Measurements from ENCODE around the gene LTV1. TPM values are rescaled to one million over a fixed set of nuclear protein-coding genes. Genes with fewer than 3 reads are reported as not detected.

Gene LTV1
- polyA plus RNA-seq, 1 donor from 2014 or later, result 35.5 TPM

DNA sequence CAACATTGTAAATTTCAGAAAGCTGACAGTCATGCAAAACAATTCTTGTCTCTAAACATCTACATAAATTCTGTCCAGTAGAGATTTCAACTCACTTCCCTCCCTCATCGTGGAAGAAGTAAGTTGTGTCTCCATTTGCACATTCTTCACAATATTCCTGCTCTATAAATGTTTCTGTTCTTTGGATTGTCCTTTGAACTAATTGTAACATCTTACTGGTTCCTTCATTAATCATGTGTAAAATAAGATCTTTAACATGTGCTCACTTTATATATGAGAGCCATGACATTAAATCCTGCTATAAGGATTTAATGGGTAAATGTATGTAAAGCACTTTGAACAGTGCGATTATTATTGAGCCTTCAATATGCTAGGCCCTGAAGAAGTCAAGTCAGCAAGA is 7.0 kb upstream of the LTV1 start:
- no peaks in the 10 kb centered on the region for H4K20me1 ChIP-seq (ENCODE audit: insufficient read depth)
- no peak overlapping the region for H2AFZ ChIP-seq (ENCODE audit: low read depth, low read length)
- no peaks in the 10 kb centered on the region for H3K9me3 ChIP-seq (ENCODE audit: low read length)
- H3K4me3 ChIP-seq (ENCODE audit: low read length), result no peak overlapping the region
- no peaks in the 10 kb centered on the region for H3K9me2 ChIP-seq (ENCODE audit: insufficient read depth, low read length)
- no peak overlapping the region for H3K27ac ChIP-seq (ENCODE audit: low read length)
- no peak overlapping the region for H3K4me2 ChIP-seq (ENCODE audit: low read length)
- H3K36me3 ChIP-seq (ENCODE audit: insufficient read depth, low read length), result no peaks in the 10 kb centered on the region
- H3K79me2 ChIP-seq (replicated peaks; ENCODE audit: insufficient read depth, low read length), result no peaks in the 10 kb centered on the region
- no peaks in the 10 kb centered on the region for H3F3A ChIP-seq (ENCODE audit: insufficient read depth, low read length, poor library complexity, severe bottlenecking)
- no peaks in the 10 kb centered on the region for H3K27me3 ChIP-seq (ENCODE audit: insufficient read depth, low read depth, low read length)
- TF ChIP-seq TAF1 (IDR thresholded peaks at IDR 0.05; ENCODE audit: low read depth) (no peak), POLR2AphosphoS5 (IDR thresholded peaks at IDR 0.05) (no peak), EZH2 (IDR thresholded peaks at IDR 0.05; ENCODE audit: borderline replicate concordance, insufficient read depth, low read length, poor library complexity, severe bottlenecking) (no peak), SMC3 (conservative IDR thresholded peaks at IDR 0.05; ENCODE audit: poor library complexity) (no peak), EP300 (conservative IDR thresholded peaks at IDR 0.05; ENCODE audit: poor library complexity, severe bottlenecking) (no peak), MXI1 (conservative IDR thresholded peaks at IDR 0.05; ENCODE audit: poor library complexity, severe bottlenecking) (no peak), RAD21 (conservative IDR thresholded peaks at IDR 0.05) (no peak)
- TF ChIP-seq, protein P1, sequence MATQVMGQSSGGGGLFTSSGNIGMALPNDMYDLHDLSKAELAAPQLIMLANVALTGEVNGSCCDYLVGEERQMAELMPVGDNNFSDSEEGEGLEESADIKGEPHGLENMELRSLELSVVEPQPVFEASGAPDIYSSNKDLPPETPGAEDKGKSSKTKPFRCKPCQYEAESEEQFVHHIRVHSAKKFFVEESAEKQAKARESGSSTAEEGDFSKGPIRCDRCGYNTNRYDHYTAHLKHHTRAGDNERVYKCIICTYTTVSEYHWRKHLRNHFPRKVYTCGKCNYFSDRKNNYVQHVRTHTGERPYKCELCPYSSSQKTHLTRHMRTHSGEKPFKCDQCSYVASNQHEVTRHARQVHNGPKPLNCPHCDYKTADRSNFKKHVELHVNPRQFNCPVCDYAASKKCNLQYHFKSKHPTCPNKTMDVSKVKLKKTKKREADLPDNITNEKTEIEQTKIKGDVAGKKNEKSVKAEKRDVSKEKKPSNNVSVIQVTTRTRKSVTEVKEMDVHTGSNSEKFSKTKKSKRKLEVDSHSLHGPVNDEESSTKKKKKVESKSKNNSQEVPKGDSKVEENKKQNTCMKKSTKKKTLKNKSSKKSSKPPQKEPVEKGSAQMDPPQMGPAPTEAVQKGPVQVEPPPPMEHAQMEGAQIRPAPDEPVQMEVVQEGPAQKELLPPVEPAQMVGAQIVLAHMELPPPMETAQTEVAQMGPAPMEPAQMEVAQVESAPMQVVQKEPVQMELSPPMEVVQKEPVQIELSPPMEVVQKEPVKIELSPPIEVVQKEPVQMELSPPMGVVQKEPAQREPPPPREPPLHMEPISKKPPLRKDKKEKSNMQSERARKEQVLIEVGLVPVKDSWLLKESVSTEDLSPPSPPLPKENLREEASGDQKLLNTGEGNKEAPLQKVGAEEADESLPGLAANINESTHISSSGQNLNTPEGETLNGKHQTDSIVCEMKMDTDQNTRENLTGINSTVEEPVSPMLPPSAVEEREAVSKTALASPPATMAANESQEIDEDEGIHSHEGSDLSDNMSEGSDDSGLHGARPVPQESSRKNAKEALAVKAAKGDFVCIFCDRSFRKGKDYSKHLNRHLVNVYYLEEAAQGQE (IDR thresholded peaks at IDR 0.05; ENCODE audit: borderline replicate concordance), result no peak
- TF ChIP-seq, protein P2, sequence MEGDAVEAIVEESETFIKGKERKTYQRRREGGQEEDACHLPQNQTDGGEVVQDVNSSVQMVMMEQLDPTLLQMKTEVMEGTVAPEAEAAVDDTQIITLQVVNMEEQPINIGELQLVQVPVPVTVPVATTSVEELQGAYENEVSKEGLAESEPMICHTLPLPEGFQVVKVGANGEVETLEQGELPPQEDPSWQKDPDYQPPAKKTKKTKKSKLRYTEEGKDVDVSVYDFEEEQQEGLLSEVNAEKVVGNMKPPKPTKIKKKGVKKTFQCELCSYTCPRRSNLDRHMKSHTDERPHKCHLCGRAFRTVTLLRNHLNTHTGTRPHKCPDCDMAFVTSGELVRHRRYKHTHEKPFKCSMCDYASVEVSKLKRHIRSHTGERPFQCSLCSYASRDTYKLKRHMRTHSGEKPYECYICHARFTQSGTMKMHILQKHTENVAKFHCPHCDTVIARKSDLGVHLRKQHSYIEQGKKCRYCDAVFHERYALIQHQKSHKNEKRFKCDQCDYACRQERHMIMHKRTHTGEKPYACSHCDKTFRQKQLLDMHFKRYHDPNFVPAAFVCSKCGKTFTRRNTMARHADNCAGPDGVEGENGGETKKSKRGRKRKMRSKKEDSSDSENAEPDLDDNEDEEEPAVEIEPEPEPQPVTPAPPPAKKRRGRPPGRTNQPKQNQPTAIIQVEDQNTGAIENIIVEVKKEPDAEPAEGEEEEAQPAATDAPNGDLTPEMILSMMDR (IDR thresholded peaks at IDR 0.05; ENCODE audit: poor library complexity, severe bottlenecking), result no peak
- no peak overlapping the region for H3K9ac ChIP-seq (ENCODE audit: low read length)

DNA sequence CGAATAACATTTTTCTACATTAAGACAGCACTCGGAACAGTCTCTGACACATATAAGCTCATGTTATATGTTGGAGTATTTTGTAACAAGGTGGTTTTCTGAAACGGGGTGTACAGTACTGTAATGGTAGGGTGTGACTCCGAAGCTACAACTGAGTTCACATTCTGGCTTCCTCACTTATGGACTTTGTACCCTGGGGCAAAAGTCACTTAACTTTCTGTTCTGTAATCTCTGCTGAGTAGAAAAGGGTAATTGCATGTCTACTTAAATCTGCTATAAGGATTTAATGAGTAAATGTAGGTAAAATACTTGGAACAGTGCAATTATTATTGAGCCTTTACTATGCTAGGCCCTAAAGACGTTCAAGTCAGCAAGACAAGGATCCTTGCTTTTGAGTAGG is 4.7 kb upstream of the LTV1 start:
- H3K4me2 ChIP-seq (ENCODE audit: low read length), result no peak overlapping the region
- peaks cover 1% of the 10 kb centered on the region for H3K79me2 ChIP-seq (replicated peaks; ENCODE audit: insufficient read depth, low read length)
- no peaks in the 10 kb centered on the region for H4K20me1 ChIP-seq (ENCODE audit: insufficient read depth)
- TF ChIP-seq TAF1 (IDR thresholded peaks at IDR 0.05; ENCODE audit: low read depth) (no peak), SMC3 (conservative IDR thresholded peaks at IDR 0.05; ENCODE audit: poor library complexity) (no peak), EP300 (conservative IDR thresholded peaks at IDR 0.05; ENCODE audit: poor library complexity, severe bottlenecking) (no peak), MXI1 (conservative IDR thresholded peaks at IDR 0.05; ENCODE audit: poor library complexity, severe bottlenecking) (no peak)
- no peaks in the 10 kb centered on the region for H3K27me3 ChIP-seq (ENCODE audit: insufficient read depth, low read depth, low read length)
- H3K9me2 ChIP-seq (ENCODE audit: insufficient read depth, low read length), result no peaks in the 10 kb centered on the region
- H3K9me3 ChIP-seq (ENCODE audit: low read length), result no peaks in the 10 kb centered on the region
- H2AFZ ChIP-seq (ENCODE audit: low read depth, low read length), result no peak overlapping the region
- H3K36me3 ChIP-seq (ENCODE audit: insufficient read depth, low read length), result no peaks in the 10 kb centered on the region
- H3K4me3 ChIP-seq (ENCODE audit: low read length), result no peak overlapping the region
- H3K27ac ChIP-seq (ENCODE audit: low read length), result no peak overlapping the region
- no peaks in the 10 kb centered on the region for H3F3A ChIP-seq (ENCODE audit: insufficient read depth, low read length, poor library complexity, severe bottlenecking)
- H3K9ac ChIP-seq (ENCODE audit: low read length), result no peak overlapping the region

Data from neural cell (in vitro differentiated cells).